Osteoblast (primary cell): ENCODE measurements around the gene PDE9A. TPM values are rescaled to one million over a fixed set of nuclear protein-coding genes. Genes with fewer than 3 reads are reported as not detected.

ENCODE experiments used
- DNase-seq: peaks from one replicate; pipeline ENCODE4 v3.0.0; 2011; ENCODE audit warnings: low spot score, mixed read lengths; ENCODE audit not compliant: insufficient read length; ENCODE audit errors: missing footprints
- H2AFZ ChIP-seq: 2 replicates; pipeline ENCODE4 v1.6.0; 2011; ENCODE audit warnings: mild to moderate bottlenecking, low read length
- H3K27ac ChIP-seq: 2 replicates; pipeline ENCODE4 v1.5.1; 2011; ENCODE audit warnings: mild to moderate bottlenecking, low read depth, low read length, moderate library complexity
- H3K27me3 ChIP-seq: 2 replicates; pipeline ENCODE4 v1.6.0; 2012; ENCODE audit warnings: mild to moderate bottlenecking, control low read depth, inconsistent platforms, low read length, moderate library complexity; ENCODE audit not compliant: insufficient read depth
- H3K36me3 ChIP-seq: 2 replicates; pipeline ENCODE4 v1.5.1; 2011; ENCODE audit warnings: mild to moderate bottlenecking, low read length, control low read depth, moderate library complexity; ENCODE audit not compliant: insufficient read depth
- H3K4me1 ChIP-seq: 2 replicates; pipeline ENCODE4 v1.5.1; 2011; ENCODE audit warnings: mild to moderate bottlenecking, low read length, control low read depth, moderate library complexity; ENCODE audit not compliant: insufficient read depth
- H3K4me2 ChIP-seq: 2 replicates; pipeline ENCODE4 v1.6.0; 2011; ENCODE audit warnings: mild to moderate bottlenecking, low read length; ENCODE audit not compliant: insufficient read depth
- H3K4me3 ChIP-seq: fragments of 200-600 bp; sonication (generic); 3 replicates; pipeline ENCODE4 v1.5.1; 2012; ENCODE audit warnings: mild to moderate bottlenecking, low read length, inconsistent platforms; ENCODE audit not compliant: insufficient read depth
- H3K79me2 ChIP-seq: 2 replicates; pipeline ENCODE4 v1.6.0; 2012; ENCODE audit warnings: mild to moderate bottlenecking, low read length, control low read depth, inconsistent platforms; ENCODE audit not compliant: insufficient read depth
- H3K9me3 ChIP-seq: 2 replicates; pipeline ENCODE4 v1.5.1; 2011; ENCODE audit warnings: low read depth, low read length, control low read depth
- H4K20me1 ChIP-seq: 2 replicates; pipeline ENCODE4 v1.6.0; 2012; ENCODE audit warnings: mild to moderate bottlenecking, low read length, control low read depth; ENCODE audit not compliant: insufficient read depth
- CTCF ChIP-seq: IDR thresholded peaks from 2 replicates; pipeline ENCODE4 v1.5.1; 2011; ENCODE audit warnings: mild to moderate bottlenecking, low read depth, low read length, moderate library complexity; ENCODE audit errors: extremely low read depth
- total RNA-seq: library from RNA; depleted of rRNA; stranded (reverse); fragments of >200 nt; gene quantifications from 2 replicates; pipeline ENCODE4 v1.2.3, GENCODE V29; 2012

The PDE9A gene
- total RNA-seq, 1 donor, result 0.36 TPM

GRCh38 chr21:42780617-42781016 lies 127.2 kb downstream of the PDE9A start:
- Histone ChIP-seq H3K36me3 (no peaks in the 10 kb centered on the region), H4K20me1 (no peaks in the 10 kb centered on the region), H2AFZ (no peak overlapping the region), H3K79me2 (no peaks in the 10 kb centered on the region), H3K27me3 (peaks cover 34% of the 10 kb centered on the region), H3K4me3 (no peak overlapping the region), H3K27ac (no peak overlapping the region), H3K4me1 (no peaks in the 10 kb centered on the region), H3K4me2 (no peak overlapping the region), H3K9me3 (no peaks in the 10 kb centered on the region)
- DNase-seq, result peak; percentile 71
- TF ChIP-seq CTCF, result no peak

- no peaks in the 10 kb centered on the region for H4K20me1 ChIP-seq
- peak overlapping the region; percentile 18 for H3K4me2 ChIP-seq
- TF ChIP-seq CTCF, result no peak
- H3K4me1 ChIP-seq, result no peaks in the 10 kb centered on the region
- H2AFZ ChIP-seq, result no peak overlapping the region
- H3K27ac ChIP-seq, result no peak overlapping the region
- DNase-seq, result peak; percentile 91
- no peaks in the 10 kb centered on the region for H3K9me3 ChIP-seq
- no peaks in the 10 kb centered on the region for H3K36me3 ChIP-seq
- no peak overlapping the region for H3K4me3 ChIP-seq
- H3K27me3 ChIP-seq, result peaks cover 34% of the 10 kb centered on the region
- H3K79me2 ChIP-seq, result no peaks in the 10 kb centered on the region
Observed at GRCh38 chr21:42781150-42781970, 127.9 kb downstream of the PDE9A start.

GRCh38 chr21:42781971-42782722 lies 128.7 kb downstream of the PDE9A start:
- Histone ChIP-seq H3K27ac (no peak overlapping the region), H3K79me2 (no peaks in the 10 kb centered on the region), H3K4me2 (no peak overlapping the region), H3K27me3 (peaks cover 36% of the 10 kb centered on the region), H4K20me1 (no peaks in the 10 kb centered on the region), H3K36me3 (no peaks in the 10 kb centered on the region), H3K9me3 (no peaks in the 10 kb centered on the region), H2AFZ (no peak overlapping the region), H3K4me3 (no peak overlapping the region), H3K4me1 (no peaks in the 10 kb centered on the region)
- peak; percentile 29 for DNase-seq
- no peak for TF ChIP-seq CTCF

GRCh38 chr21:42782723-42783242 lies 129.4 kb downstream of the PDE9A start:
- Histone ChIP-seq H3K79me2 (no peaks in the 10 kb centered on the region), H3K4me1 (no peaks in the 10 kb centered on the region), H2AFZ (no peak overlapping the region), H3K9me3 (no peaks in the 10 kb centered on the region), H4K20me1 (no peaks in the 10 kb centered on the region), H3K4me3 (no peak overlapping the region), H3K27ac (no peak overlapping the region), H3K36me3 (no peaks in the 10 kb centered on the region), H3K4me2 (no peak overlapping the region), H3K27me3 (peaks cover 36% of the 10 kb centered on the region)
- peak; percentile 53 for DNase-seq
- no peak for TF ChIP-seq CTCF
